Hindlimb muscle (tissue), 1 donor: Measurements from ENCODE around the gene STARD8. TPM values are rescaled to one million over a fixed set of nuclear protein-coding genes. Genes with fewer than 3 reads are reported as not detected.
"Not testable (repeated sequence)": the region's sequence is repeated elsewhere in the genome, so short reads cannot be mapped to it uniquely, and the experiment has no call there.

Source experiments
- DNase-seq: peaks from one replicate; pipeline ENCODE4 v3.0.0-alpha.2; 2013
- polyA plus RNA-seq: library from polyadenylated mRNA; unstranded; fragments of 120-200 nt; gene quantifications from one replicate; pipeline ENCODE4 v1.2.1, GENCODE V29; 2013; ENCODE audit not compliant: insufficient read length

STARD8 gene
- polyA plus RNA-seq, 1 donor, result 25.3 TPM

- DNase-seq, result no peak
Observed at GRCh38 chrX:68719181-68719903, 71.9 kb downstream of the STARD8 start.

GRCh38 chrX:68719904-68720614 lies 72.6 kb downstream of the STARD8 start:
- no peak for DNase-seq

GRCh38 chrX:68720851-68721250 lies 73.4 kb downstream of the STARD8 start:
- DNase-seq, result no peak

GRCh38 chrX:68721546-68721945 lies 74.1 kb downstream of the STARD8 start:
- DNase-seq, result no peak

GRCh38 chrX:68721991-68722860 lies 74.8 kb downstream of the STARD8 start:
- no peak for DNase-seq

GRCh38 chrX:68723491-68724155 lies 76.2 kb downstream of the STARD8 start:
- DNase-seq, result no peak

- no peak for DNase-seq
Observed at GRCh38 chrX:68724531-68725020, 77.1 kb downstream of the STARD8 start.

- no peak for DNase-seq
Observed at GRCh38 chrX:68725756-68726365, 78.4 kb downstream of the STARD8 start.

- DNase-seq, result no peak
Observed at GRCh38 chrX:68726366-68726765, 78.9 kb downstream of the STARD8 start.

- no peak for DNase-seq
Observed at GRCh38 chrX:68727696-68728095, 80.2 kb downstream of the STARD8 start.

GRCh38 chrX:68728186-68728585 lies 80.7 kb downstream of the STARD8 start:
- no peak for DNase-seq

GRCh38 chrX:68731254-68731653 lies 83.8 kb downstream of the STARD8 start:
- no peak for DNase-seq

- DNase-seq, result peak; percentile 33
Observed at GRCh38 chrX:68732906-68733493, 85.5 kb downstream of the STARD8 start.

GRCh38 chrX:68735266-68735665 lies 87.8 kb downstream of the STARD8 start:
- DNase-seq, result no peak

GRCh38 chrX:68741864-68742263 lies 94.4 kb downstream of the STARD8 start:
- DNase-seq, result not testable (repeated sequence)

GRCh38 chrX:68743754-68744153 lies 96.3 kb downstream of the STARD8 start:
- DNase-seq, result no peak

- no peak for DNase-seq
Observed at GRCh38 chrX:68746988-68747387, 99.5 kb downstream of the STARD8 start.

- no peak for DNase-seq
Observed at GRCh38 chrX:68748030-68748429, 100.6 kb downstream of the STARD8 start.

GRCh38 chrX:68749426-68749825 lies 102.0 kb downstream of the STARD8 start:
- no peak for DNase-seq

GRCh38 chrX:68750316-68750715 lies 102.8 kb downstream of the STARD8 start:
- no peak for DNase-seq

GRCh38 chrX:68751372-68751771 lies 103.9 kb downstream of the STARD8 start:
- no peak for DNase-seq

GRCh38 chrX:68753218-68753617 lies 105.8 kb downstream of the STARD8 start:
- no peak for DNase-seq
